NB4 (cell line): ENCODE data around the gene RGS19.

ENCODE experiments used
- DNase-seq: peaks from one replicate; pipeline ENCODE4 v3.0.0; 2010; ENCODE audit warnings: low read depth
- H3K4me3 ChIP-seq: one replicate; pipeline ENCODE4 v1.5.1; 2011; ENCODE audit warnings: mild to moderate bottlenecking, low read depth, low read length, moderate library complexity
- MYC ChIP-seq: IDR thresholded peaks from 2 replicates; pipeline ENCODE4 v1.6.1; 2011; ENCODE audit warnings: low read depth, low read length
- POLR2A ChIP-seq: IDR thresholded peaks from 2 replicates; pipeline ENCODE4 v1.6.1; 2011; ENCODE audit warnings: mild to moderate bottlenecking; ENCODE audit not compliant: insufficient read length; ENCODE audit errors: extremely low read depth
- TF ChIP-seq, protein P1 (sequence below): IDR thresholded peaks from 2 replicates; pipeline ENCODE4 v1.6.1; 2011; ENCODE audit warnings: low read depth, low read length
- TF ChIP-seq, protein P2 (sequence below): IDR thresholded peaks from one replicate; pipeline ENCODE4 v1.5.1; 2012; ENCODE audit warnings: low read depth, low read length

Gene RGS19

DNA sequence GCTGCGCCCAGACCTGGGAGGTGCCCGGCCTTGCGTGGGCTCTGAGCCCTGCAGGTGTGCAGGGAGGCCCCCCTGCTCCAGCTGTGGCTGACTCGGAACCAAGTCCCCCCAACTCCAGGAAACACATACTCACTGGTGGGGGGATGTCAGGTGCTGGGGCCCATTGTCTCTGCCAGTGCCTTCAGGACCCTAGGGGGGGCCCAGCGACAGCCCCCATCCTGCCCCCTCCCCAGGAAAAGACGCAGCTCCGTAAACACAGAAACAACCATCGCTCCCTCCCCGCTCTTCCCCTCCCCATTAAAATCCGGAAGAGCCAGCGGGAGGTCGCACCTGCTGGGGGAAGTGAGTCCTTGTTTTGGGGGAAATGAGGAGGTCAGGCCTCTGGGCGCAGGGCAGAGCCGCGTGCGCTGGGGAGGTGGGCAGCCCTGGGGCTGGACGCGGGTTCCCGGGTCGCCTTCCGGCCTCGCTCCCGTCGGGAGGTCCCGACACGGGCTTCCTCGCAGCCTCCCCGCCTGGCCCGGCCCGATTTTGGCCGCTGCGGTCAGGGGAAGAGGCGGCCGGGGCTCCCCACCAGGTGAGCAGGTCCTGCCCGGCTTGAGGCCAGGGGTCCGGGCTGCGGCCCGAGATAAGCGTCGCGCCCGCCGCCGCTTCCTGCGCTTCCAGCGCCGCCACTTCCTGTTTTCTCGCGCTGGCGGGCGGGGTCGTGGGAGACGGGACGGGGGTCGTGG is 37.1 kb downstream of the RGS19 start:
- H3K4me3 ChIP-seq: peak overlapping the region; percentile 25
- peak; percentile 72 for DNase-seq

DNA sequence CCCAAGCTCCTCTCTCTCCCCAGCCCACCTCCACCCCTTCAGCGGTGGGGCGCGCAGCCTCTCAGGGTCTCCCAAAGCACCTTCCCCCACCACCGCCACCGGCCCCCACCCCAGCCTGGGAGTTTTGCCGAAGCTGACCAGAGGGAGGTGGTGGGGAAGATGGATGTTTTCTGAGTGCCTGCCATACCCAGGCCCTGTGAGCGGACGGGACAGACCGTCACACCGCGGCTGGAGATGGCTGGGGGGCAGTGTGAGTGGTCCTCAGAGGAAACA is 37.6 kb downstream of the RGS19 start:
- peak overlapping the region; percentile 25 for H3K4me3 ChIP-seq
- DNase-seq: no peak

More for the DNA sequence above, 37.1 kb downstream of the RGS19 start:
- no peak for TF ChIP-seq POLR2A
- TF ChIP-seq, protein P1, sequence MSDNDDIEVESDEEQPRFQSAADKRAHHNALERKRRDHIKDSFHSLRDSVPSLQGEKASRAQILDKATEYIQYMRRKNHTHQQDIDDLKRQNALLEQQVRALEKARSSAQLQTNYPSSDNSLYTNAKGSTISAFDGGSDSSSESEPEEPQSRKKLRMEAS: peak; percentile 40; the same call in 1 of the 2 replicates
- TF ChIP-seq MYC: peak; percentile 46; the same call in 1 of the 2 replicates

DNA sequence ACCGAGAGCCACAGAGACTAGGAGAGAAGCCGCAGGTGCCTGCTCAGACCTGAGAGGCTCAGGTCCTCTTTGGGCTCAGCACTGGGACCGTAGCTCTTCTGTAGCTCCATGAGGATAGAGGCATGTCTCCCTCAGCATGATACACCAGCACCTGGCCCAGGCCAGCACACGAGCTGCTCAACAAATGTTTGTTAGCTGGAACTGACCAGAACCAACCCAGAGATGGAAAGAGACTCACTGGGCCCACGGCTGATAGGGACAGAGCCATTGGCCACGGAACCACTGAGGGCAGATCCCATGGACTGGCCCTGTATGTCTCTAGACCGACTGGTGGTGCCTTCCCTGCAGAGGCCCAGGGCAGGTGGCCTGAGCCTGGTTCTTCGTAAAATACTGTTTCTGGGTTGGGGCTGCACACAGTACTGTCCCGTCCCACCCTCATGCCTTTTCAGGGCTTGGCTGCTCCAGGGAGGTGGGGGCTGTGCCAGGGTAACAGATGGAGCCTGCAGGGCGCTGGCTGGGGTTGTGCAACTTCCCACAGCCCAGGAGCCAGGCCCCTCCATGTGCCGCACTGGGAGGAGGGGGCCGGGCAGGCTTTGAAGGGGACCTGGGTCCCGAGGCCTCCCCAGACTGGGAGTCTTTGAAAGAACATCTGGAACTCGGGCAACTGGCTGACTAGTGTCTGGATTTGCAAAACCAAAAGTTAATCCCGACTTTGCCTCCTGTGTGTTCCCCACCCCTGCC is 38.1 kb downstream of the RGS19 start:
- TF ChIP-seq MYC: peak; percentile 97
- TF ChIP-seq, protein P1: peak; percentile 91
- TF ChIP-seq, protein P2, sequence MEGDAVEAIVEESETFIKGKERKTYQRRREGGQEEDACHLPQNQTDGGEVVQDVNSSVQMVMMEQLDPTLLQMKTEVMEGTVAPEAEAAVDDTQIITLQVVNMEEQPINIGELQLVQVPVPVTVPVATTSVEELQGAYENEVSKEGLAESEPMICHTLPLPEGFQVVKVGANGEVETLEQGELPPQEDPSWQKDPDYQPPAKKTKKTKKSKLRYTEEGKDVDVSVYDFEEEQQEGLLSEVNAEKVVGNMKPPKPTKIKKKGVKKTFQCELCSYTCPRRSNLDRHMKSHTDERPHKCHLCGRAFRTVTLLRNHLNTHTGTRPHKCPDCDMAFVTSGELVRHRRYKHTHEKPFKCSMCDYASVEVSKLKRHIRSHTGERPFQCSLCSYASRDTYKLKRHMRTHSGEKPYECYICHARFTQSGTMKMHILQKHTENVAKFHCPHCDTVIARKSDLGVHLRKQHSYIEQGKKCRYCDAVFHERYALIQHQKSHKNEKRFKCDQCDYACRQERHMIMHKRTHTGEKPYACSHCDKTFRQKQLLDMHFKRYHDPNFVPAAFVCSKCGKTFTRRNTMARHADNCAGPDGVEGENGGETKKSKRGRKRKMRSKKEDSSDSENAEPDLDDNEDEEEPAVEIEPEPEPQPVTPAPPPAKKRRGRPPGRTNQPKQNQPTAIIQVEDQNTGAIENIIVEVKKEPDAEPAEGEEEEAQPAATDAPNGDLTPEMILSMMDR: no peak
- TF ChIP-seq POLR2A: no peak
- H3K4me3 ChIP-seq: no peak overlapping the region
- peak; percentile 90 for DNase-seq

More for the DNA sequence above, 37.6 kb downstream of the RGS19 start:
- TF ChIP-seq POLR2A (no peak), MYC (no peak)
- TF ChIP-seq, protein P2: no peak
- TF ChIP-seq, protein P1: no peak

DNA sequence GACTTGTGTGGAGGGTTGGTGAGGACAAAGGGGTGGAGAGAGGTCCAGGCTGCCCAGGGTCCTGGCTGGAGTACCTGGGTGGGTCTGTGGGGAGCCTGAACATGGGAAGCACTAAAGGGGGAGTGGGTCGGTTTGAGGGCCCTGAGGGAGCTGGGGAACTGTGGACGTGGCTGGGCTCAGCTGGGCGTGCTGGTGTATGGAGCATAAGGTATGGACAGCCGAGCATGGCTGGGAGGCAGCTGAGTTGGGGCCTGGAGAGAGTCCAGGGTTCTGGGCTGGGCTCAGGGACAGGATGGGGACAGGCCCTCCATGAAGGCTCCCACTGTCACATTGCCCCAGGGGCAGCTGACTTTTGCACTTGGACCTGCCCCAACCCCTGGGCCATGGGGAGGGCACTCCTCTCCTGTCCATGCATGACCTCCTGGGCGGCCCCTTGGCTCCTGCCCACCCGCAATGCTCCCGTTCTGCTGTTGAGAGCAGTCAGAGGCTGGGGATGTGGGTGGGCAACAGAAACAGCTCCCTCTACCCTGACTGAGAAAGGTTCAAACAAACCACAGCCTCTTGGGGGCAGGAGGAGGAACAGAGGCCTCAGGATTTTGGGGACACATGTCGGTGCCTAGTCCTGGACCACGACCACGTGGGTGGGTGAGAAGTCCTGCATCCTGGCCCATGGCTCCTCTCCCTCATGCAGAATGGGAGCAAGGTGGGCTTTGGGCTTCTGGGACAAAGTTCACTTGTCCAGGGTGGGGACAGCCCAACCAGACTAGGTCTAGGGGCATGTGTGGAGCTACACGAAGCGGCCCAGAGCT is 38.9 kb downstream of the RGS19 start:
- no peak overlapping the region for H3K4me3 ChIP-seq
- no peak for DNase-seq
- TF ChIP-seq, protein P1: peak; percentile 69
- TF ChIP-seq, protein P2: no peak

DNA sequence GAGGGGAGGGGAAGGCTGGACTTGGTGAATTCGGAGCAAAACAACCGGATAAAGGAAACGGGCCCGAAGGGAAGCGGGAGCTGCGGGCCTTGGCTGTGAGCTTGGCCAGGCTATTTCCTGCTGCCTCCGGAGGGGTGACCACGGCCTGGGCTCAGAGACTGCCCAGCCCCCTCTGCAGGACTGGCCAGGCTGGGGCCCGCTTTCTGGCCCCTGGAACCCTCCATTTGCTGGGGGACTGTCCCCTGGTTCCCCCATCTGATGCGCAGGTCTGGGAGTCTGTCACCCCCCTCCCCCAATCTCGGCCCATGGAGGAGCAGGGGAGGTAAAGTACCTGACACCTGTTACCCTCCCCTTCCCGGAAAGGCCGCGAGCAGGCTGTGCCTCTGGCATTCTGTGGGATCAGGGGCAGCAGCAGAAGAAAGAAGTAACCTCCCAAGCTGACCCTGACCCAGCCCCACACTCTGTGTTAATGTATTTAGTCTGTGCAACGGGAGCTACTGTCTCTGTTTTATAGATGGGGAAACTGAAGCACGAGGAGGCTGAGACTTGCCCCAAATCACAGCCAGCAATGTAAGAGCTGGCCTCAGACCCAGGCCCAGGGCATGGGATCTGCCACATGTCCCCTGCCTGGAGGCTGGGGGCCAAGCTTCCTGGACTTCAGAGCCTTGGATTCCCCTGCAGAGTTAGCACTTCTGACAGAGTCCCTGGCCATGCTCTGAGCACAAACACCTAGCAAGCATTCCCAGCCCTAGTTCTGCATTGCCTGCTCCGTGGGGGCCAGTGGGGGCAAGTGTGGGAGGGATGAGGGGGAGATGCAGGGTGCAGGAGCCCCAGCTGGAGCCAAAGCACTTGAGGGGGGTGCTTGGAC is 39.8 kb downstream of the RGS19 start:
- no peak for DNase-seq
- TF ChIP-seq, protein P1: no peak
- TF ChIP-seq POLR2A (no peak), MYC (no peak; the same call in 1 of the 2 replicates)
- TF ChIP-seq, protein P2: no peak
- peak overlapping the region; percentile 25 for H3K4me3 ChIP-seq
